ENCODE results near the gene ELL2.
A peak's percentile ranks its signal among the peaks of the same experiment; 100 is the strongest.

The ELL2 gene

GRCh38 chr5:95961617-95962474 lies at the start of gene ELL2:
TSS of gene ELL2 (minus strand) at chr5:95961851. CDS start at chr5:95961721, 130 bp downstream.
- DNase-seq: peak; percentile 97

DNA sequence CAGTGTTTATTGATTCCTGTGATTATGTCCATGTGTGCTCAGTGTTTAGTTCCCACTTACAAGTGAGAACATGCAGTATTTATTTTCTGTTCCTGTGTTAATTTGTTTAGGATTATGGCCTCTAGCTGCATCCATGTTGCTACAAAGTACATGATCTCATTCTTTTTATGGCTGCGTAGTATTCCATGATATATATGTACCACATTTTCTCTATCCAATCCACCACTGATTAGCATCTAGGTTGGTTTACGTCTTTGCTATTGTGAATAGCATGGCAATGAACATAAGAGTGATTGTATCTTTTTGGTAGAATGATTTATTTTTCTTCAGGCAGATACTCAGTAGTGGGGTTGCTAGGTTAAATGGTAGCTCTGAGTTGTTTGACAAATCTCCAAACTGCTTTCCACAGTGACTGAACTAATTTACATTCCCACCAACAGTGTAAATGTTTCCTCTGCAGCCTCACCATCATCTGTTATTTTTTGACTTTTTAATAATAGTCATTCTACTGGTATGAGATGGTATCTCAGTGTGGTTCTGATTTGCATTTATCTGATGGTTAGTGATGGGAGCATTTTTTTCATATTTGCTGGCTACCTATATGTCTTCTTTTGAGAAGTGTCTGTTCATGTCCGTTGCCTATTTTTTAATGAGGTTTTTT lies 47.5 kb upstream of the ELL2 start:
- DNase-seq: no peak

DNA sequence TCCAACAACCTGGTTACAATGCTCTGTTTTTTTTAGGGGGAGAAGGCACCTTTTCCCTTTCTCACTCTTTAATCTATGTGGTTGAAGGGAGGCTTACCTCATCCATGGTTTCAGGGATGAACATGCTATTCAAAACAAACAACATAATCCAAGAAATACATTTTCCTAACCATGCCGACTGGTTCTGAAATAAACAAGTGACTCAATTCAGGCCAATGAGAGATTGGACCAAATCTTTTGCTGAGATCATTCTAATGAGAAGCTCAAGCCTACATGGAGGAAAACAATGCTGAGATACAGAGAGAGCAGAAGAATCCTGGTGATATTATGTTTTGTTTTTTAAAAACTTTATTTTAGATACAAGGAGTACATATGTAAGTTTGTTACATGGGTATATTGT lies 46.8 kb upstream of the ELL2 start:
- no peak for DNase-seq

GRCh38 chr5:96007051-96007450 lies 45.4 kb upstream of the ELL2 start:
- peak; percentile 15 for DNase-seq

GRCh38 chr5:96006291-96006690 lies 44.6 kb upstream of the ELL2 start:
- no peak for DNase-seq

GRCh38 chr5:96004754-96005153 lies 43.1 kb upstream of the ELL2 start:
- no peak for DNase-seq

- DNase-seq: no peak
Measured at GRCh38 chr5:96004087-96004486, 42.4 kb upstream of the ELL2 start.

GRCh38 chr5:96001262-96001661 lies 39.6 kb upstream of the ELL2 start:
- no peak for DNase-seq

DNA sequence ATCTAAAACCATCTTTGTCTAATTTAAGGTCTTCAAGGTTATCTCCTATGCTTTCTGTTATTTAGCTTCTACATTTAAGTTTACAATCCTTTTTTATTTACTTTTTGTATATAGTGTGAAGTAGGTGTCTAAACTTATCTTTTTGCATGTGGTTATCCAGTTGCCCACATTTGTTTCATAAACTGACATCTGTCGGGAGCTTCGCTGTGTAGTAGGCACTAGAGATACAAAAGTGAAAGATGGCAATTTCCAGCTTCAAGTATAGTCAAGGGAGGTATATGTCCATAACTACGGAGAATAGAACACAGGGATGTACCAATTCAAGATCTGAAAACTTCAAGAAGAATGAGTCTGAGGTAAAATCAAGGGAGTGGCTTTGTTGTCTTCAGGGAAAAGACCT lies 38.7 kb upstream of the ELL2 start:
- no peak for DNase-seq

- peak; percentile 65 for DNase-seq
Measured at GRCh38 chr5:95996904-95997723, 35.5 kb upstream of the ELL2 start.

- DNase-seq: peak; percentile 33
Measured at GRCh38 chr5:95995962-95996489, 34.4 kb upstream of the ELL2 start.

- DNase-seq: no peak
Measured at GRCh38 chr5:95993776-95994175, 32.1 kb upstream of the ELL2 start.

- DNase-seq: no peak
Measured at GRCh38 chr5:95993266-95993665, 31.6 kb upstream of the ELL2 start.

DNA sequence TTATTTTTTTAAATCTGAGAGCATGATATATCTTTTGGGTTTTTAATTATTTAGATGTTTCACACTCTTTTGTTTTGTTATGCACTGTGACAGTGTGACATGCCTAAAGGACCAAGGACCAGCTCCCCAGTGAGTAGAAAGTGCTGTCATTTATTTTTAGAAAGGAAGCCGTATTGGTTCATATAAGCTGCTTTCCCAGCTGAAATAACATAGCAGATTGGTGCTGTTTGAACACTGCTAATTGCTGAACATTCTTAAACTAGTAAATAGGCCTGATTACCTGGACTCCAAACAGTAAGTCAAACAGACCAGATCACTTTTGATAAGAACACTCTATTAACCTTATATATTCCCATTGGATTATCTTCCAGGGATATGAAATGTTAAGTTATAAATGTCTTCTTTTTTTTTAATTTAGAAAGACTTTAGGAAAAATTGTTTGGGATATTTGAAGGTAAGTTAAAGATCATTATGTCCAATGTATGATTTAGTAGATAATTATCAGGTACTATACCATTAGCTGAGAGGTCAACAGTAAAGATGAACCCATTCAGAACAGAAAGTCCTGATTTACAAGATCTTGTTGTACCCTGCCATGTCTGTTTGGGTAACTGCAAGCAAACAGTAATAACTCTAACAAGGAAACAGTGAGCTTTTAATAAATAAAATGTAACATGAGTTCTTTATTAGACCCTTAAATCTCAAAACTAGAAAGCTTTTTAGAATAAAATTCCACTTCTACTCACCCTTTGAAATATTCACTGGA lies 27.8 kb upstream of the ELL2 start:
- DNase-seq: peak; percentile 96

GRCh38 chr5:95988877-95989276 lies 27.2 kb upstream of the ELL2 start:
- no peak for DNase-seq

- peak; percentile 22 for DNase-seq
Measured at GRCh38 chr5:95988094-95988493, 26.4 kb upstream of the ELL2 start.

DNA sequence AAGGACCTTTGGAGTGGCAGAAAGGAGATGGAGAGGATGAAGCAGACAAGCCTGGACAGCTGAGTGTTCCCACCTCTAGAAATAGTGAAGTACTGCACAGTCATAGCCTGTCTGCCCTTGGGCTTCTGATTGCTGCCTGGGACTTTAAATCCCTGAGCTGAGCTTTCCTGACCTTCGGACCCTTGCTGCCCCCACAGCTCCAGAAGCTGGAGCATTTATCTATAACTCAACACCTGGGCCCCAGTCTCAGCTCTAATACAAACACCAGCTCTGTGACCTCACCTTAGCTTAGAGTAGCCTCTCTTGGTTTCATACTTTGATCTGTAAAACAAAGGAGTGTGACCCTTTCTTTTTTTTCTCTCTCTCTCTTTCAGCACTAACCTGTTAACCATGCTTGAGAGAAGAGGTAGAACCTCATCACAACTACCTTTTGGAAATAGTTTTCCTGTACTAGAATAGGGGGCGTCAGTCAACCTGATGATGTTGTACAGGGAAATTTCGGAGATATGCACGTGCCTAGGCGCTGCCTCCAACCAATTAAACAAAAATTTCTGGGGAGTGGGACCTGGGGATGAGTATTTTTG lies 25.4 kb upstream of the ELL2 start:
- peak; percentile 33 for DNase-seq

DNA sequence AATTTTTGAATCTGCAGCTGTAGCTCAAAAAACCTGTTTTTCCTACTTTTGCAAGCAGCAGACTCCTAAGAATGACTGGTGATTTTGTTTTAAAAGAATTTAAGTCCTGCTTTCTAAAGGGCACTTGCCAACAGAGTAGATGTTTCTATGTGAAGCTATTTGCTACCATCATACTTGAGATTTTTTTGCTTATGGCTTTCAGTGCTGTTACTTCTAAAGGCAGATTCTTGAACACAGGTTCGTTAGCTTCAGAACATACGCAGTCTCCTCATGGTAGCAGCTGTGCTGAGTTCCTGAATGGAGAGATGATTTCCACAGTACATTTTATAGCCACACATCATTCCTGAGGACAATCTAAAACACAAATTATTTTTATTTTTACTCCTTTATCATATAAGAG lies 24.4 kb upstream of the ELL2 start:
- DNase-seq: no peak

DNA sequence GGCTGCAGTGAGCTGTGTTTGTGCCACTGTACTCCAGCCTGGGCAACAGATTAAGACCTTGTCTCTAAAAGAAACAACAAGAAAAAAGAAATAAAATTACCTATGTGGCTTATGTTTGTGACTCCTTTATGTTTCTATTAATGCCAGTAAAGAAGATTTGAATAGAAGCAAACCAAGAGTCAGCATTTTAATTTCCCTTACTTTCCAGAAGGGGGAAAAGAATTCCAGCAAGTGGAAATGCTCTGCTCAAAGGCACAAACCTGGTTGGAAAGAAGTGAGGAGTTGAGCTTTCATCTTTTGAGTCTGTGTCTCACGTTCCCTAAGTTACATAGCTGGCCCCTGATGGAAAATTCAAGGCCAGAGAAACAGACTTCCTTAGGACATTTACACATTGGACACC lies 23.6 kb upstream of the ELL2 start:
- DNase-seq: no peak

- DNase-seq: peak; percentile 28
Measured at GRCh38 chr5:95984287-95984938, 22.8 kb upstream of the ELL2 start.

GRCh38 chr5:95983509-95983908 lies 21.9 kb upstream of the ELL2 start:
- no peak for DNase-seq

- peak; percentile 26 for DNase-seq
Measured at GRCh38 chr5:95983080-95983479, 21.4 kb upstream of the ELL2 start.

Data from NCI-H69 (cell line).